ENCODE results near the gene FANK1. TPM values are rescaled to one million over a fixed set of nuclear protein-coding genes. Genes with fewer than 3 reads are reported as not detected.
"Not testable (repeated sequence)": the region's sequence is repeated elsewhere in the genome, so short reads cannot be mapped to it uniquely, and the experiment has no call there.

The FANK1 gene
- total and polyA plus RNA-seq, 2 donors (not counting 1 experiment from before 2014, with no cell fraction given): 0.13 TPM; not detected in 1

- Mint-ChIP-seq H3K9me3 (ENCODE audit: insufficient read depth) (no peaks in the 10 kb centered on the region), H3K27me3 (peaks cover 3% of the 10 kb centered on the region), H3K27ac (no peak overlapping the region), H3K4me3 (no peak overlapping the region), H3K4me1 (no peaks in the 10 kb centered on the region)
- Histone ChIP-seq H3K27ac (ENCODE audit: low read length in 2 of 2) (no peak overlapping the region), H3K4me2 (replicated peaks; ENCODE audit: low read depth, low read length, poor library complexity, severe bottlenecking) (no peak overlapping the region), H3K79me2 (ENCODE audit: control insufficient read depth, insufficient read depth, low read length) (no peaks in the 10 kb centered on the region), H3K9me3 (ENCODE audit: control extremely low read depth in 1 of 3, control insufficient read depth in 2 of 3, insufficient read depth in 1 of 3, low read length in 2 of 3) (no peaks in the 10 kb centered on the region), H4K20me1 (ENCODE audit: control insufficient read depth, insufficient read depth, low read length, poor library complexity, severe bottlenecking) (no peaks in the 10 kb centered on the region), H3K27me3 (replicated peaks in 1 of 4; ENCODE audit: control extremely low read depth in 1 of 4, control insufficient read depth in 3 of 4, insufficient read depth in 4 of 4, low read length in 3 of 4) (no peaks in the 10 kb centered on the region), H3K9ac (ENCODE audit: low read length) (no peak overlapping the region), H3K4me3 (ENCODE audit: control extremely low read depth in 1 of 5, extremely low read depth in 1 of 5, insufficient read depth in 1 of 5, low read depth in 2 of 5, low read length in 4 of 5) (no peak overlapping the region), H3K36me3 (replicated peaks in 1 of 2; ENCODE audit: control extremely low read depth in 1 of 2, control insufficient read depth in 1 of 2, extremely low read depth in 1 of 2, insufficient read depth in 2 of 2, low read length in 1 of 2) (no peaks in the 10 kb centered on the region), H2AFZ (ENCODE audit: insufficient read depth, low read depth, low read length, poor library complexity, severe bottlenecking) (no peak overlapping the region), H3K4me1 (ENCODE audit: control insufficient read depth in 2 of 2, insufficient read depth in 2 of 2, low read length in 2 of 2) (no peaks in the 10 kb centered on the region)
- ChIA-PET CTCF (no interaction called here), POLR2A (no interaction called here)
- DNase-seq (no peak), ATAC-seq (ENCODE audit: low read depth) (no peak)
- TF ChIP-seq EZH2 (IDR thresholded peaks at IDR 0.05; ENCODE audit: borderline replicate concordance, insufficient read depth, low read depth, low read length, poor library complexity, severe bottlenecking) (no peak), CTCF (IDR thresholded peaks at IDR 0.05) (no peak)
- intact Hi-C loops (cut with micrococcal nuclease): no loop called here
- WGBS (ENCODE audit: insufficient coverage): 57% methylated on average over 1 of the region's 5 CpGs
Measured at GRCh38 chr10:125925262-125925834, 29.0 kb downstream of the FANK1 start.

GRCh38 chr10:125926247-125926646 is 29.9 kb downstream of the FANK1 start:
- intact Hi-C loops (cut with micrococcal nuclease): no loop called here
- no peak for ATAC-seq (ENCODE audit: low read depth)
- Histone ChIP-seq H3K79me2 (ENCODE audit: control insufficient read depth, insufficient read depth, low read length) (no peaks in the 10 kb centered on the region), H3K4me2 (replicated peaks; ENCODE audit: low read depth, low read length, poor library complexity, severe bottlenecking) (no peak overlapping the region), H3K9me3 (ENCODE audit: control extremely low read depth in 1 of 3, control insufficient read depth in 2 of 3, insufficient read depth in 1 of 3, low read length in 2 of 3) (no peaks in the 10 kb centered on the region), H3K27me3 (replicated peaks in 1 of 4; ENCODE audit: control extremely low read depth in 1 of 4, control insufficient read depth in 3 of 4, insufficient read depth in 4 of 4, low read length in 3 of 4) (no peaks in the 10 kb centered on the region), H3K36me3 (replicated peaks in 1 of 2; ENCODE audit: control extremely low read depth in 1 of 2, control insufficient read depth in 1 of 2, extremely low read depth in 1 of 2, insufficient read depth in 2 of 2, low read length in 1 of 2) (no peaks in the 10 kb centered on the region), H4K20me1 (ENCODE audit: control insufficient read depth, insufficient read depth, low read length, poor library complexity, severe bottlenecking) (no peaks in the 10 kb centered on the region), H2AFZ (ENCODE audit: insufficient read depth, low read depth, low read length, poor library complexity, severe bottlenecking) (no peak overlapping the region), H3K27ac (ENCODE audit: low read length in 2 of 2) (no peak overlapping the region), H3K4me1 (ENCODE audit: control insufficient read depth in 2 of 2, insufficient read depth in 2 of 2, low read length in 2 of 2) (no peaks in the 10 kb centered on the region), H3K9ac (ENCODE audit: low read length) (no peak overlapping the region), H3K4me3 (ENCODE audit: control extremely low read depth in 1 of 5, extremely low read depth in 1 of 5, insufficient read depth in 1 of 5, low read depth in 2 of 5, low read length in 4 of 5) (no peak overlapping the region)
- DNase-seq: no peak
- peaks cover under 1% of the 10 kb centered on the region for H3K9me3 Mint-ChIP-seq (ENCODE audit: insufficient read depth)
- H3K27me3 Mint-ChIP-seq: peaks cover 10% of the 10 kb centered on the region
- TF ChIP-seq CTCF (IDR thresholded peaks at IDR 0.05) (no peak), EZH2 (IDR thresholded peaks at IDR 0.05; ENCODE audit: borderline replicate concordance, insufficient read depth, low read depth, low read length, poor library complexity, severe bottlenecking) (no peak)
- no peak overlapping the region for H3K4me3 Mint-ChIP-seq
- H3K4me1 Mint-ChIP-seq: no peaks in the 10 kb centered on the region
- POLR2A ChIA-PET: no interaction called here
- CTCF ChIA-PET: no interaction called here
- no peak overlapping the region for H3K27ac Mint-ChIP-seq
- WGBS (ENCODE audit: insufficient coverage): 63% methylated on average over 3 of the region's 5 CpGs

GRCh38 chr10:125927265-125927664 is 30.9 kb downstream of the FANK1 start:
- H3K27ac Mint-ChIP-seq; H3K79me2 ChIP-seq (ENCODE audit: control insufficient read depth, insufficient read depth, low read length); H3K4me1 ChIP-seq (ENCODE audit: control insufficient read depth in 2 of 2, insufficient read depth in 2 of 2, low read length in 2 of 2); H3K27ac ChIP-seq (ENCODE audit: low read length in 2 of 2); CTCF ChIA-PET; H3K9ac ChIP-seq (ENCODE audit: low read length); DNase-seq; POLR2A ChIA-PET; intact Hi-C loops (cut with micrococcal nuclease); H3K9me3 ChIP-seq (ENCODE audit: control extremely low read depth in 1 of 3, control insufficient read depth in 2 of 3, insufficient read depth in 1 of 3, low read length in 2 of 3); H3K4me1 Mint-ChIP-seq; H3K4me3 ChIP-seq (ENCODE audit: control extremely low read depth in 1 of 5, extremely low read depth in 1 of 5, insufficient read depth in 1 of 5, low read depth in 2 of 5, low read length in 4 of 5); ATAC-seq (ENCODE audit: low read depth); H3K4me2 ChIP-seq (replicated peaks; ENCODE audit: low read depth, low read length, poor library complexity, severe bottlenecking); H3K27me3 ChIP-seq (replicated peaks in 1 of 4; ENCODE audit: control extremely low read depth in 1 of 4, control insufficient read depth in 3 of 4, insufficient read depth in 4 of 4, low read length in 3 of 4); H3K36me3 ChIP-seq (replicated peaks in 1 of 2; ENCODE audit: control extremely low read depth in 1 of 2, control insufficient read depth in 1 of 2, extremely low read depth in 1 of 2, insufficient read depth in 2 of 2, low read length in 1 of 2); H2AFZ ChIP-seq (ENCODE audit: insufficient read depth, low read depth, low read length, poor library complexity, severe bottlenecking); H3K4me3 Mint-ChIP-seq; H3K9me3 Mint-ChIP-seq (ENCODE audit: insufficient read depth); H4K20me1 ChIP-seq (ENCODE audit: control insufficient read depth, insufficient read depth, low read length, poor library complexity, severe bottlenecking): not testable (repeated sequence)
- whole genome bisulfite sequencing (ENCODE audit: insufficient coverage): 96% methylated on average over 2 of the region's 5 CpGs
- peaks cover 19% of the 10 kb centered on the region for H3K27me3 Mint-ChIP-seq
